LNCaP clone FGC (cell line): Measurements from ENCODE around the gene NPAS3.

Experiments
- DNase-seq: peaks from one replicate; pipeline ENCODE4 v3.0.0-alpha.2; 2011; ENCODE audit warnings: low read depth
- H3K4me3 ChIP-seq: 2 replicates; pipeline ENCODE4 v1.5.1; 2011; ENCODE audit warnings: mild to moderate bottlenecking, low read depth, low read length, control low read depth
- TF ChIP-seq, protein P1 (sequence below): IDR thresholded peaks from 2 replicates; pipeline ENCODE4 v1.5.1; 2012; ENCODE audit warnings: mild to moderate bottlenecking; ENCODE audit not compliant: control insufficient read depth, insufficient read depth; ENCODE audit errors: extremely low read depth

Gene NPAS3

DNA sequence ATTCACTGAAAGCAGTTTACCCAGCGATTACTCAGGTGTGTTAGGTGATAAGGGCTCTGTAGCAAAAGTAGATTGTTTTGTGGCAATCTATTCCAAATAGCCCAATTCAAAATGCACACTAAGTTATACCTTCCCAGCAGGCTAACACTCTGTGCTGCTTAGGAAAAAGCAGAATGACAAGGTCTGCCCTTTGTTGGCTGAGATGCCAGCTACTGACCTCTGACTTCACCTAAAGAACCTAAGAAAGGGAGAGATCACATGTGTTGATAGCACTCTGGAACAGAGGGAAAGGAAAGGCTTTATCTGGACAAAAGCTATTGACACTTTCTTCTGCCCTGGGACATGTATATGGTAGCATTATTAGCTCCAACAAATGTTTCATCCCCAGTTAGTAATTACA, 609.9 kb downstream of the NPAS3 start:
- DNase-seq: no peak
- TF ChIP-seq, protein P1, sequence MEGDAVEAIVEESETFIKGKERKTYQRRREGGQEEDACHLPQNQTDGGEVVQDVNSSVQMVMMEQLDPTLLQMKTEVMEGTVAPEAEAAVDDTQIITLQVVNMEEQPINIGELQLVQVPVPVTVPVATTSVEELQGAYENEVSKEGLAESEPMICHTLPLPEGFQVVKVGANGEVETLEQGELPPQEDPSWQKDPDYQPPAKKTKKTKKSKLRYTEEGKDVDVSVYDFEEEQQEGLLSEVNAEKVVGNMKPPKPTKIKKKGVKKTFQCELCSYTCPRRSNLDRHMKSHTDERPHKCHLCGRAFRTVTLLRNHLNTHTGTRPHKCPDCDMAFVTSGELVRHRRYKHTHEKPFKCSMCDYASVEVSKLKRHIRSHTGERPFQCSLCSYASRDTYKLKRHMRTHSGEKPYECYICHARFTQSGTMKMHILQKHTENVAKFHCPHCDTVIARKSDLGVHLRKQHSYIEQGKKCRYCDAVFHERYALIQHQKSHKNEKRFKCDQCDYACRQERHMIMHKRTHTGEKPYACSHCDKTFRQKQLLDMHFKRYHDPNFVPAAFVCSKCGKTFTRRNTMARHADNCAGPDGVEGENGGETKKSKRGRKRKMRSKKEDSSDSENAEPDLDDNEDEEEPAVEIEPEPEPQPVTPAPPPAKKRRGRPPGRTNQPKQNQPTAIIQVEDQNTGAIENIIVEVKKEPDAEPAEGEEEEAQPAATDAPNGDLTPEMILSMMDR: no peak
- H3K4me3 ChIP-seq: no peak overlapping the region

DNA sequence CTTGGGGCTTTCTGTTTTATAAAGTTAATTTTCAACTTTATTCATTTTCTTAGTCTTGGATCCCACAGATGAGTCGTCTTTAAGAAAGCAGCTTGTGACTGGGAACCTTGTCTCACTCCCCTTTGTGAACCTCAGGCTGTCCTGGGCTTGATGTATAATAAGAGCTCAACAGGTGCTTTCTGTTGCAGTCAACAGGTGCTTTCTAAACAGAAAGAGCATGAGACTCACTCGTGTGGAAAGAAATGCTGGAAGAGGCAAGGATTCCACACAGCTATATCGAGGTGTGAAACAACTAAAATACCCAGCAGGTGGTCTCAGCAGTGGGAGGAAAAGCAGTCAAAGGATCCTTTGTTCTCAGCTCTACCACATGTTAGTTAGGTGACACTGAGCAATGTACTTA, 613.3 kb downstream of the NPAS3 start:
- H3K4me3 ChIP-seq: no peak overlapping the region
- TF ChIP-seq, protein P1: no peak

GRCh38 chr14:33553706-33554278, 615.1 kb downstream of the NPAS3 start:
- DNase-seq: no peak
- TF ChIP-seq, protein P1: no peak
- no peak overlapping the region for H3K4me3 ChIP-seq

More for the DNA sequence above, 613.3 kb downstream of the NPAS3 start:
- no peak for DNase-seq

DNA sequence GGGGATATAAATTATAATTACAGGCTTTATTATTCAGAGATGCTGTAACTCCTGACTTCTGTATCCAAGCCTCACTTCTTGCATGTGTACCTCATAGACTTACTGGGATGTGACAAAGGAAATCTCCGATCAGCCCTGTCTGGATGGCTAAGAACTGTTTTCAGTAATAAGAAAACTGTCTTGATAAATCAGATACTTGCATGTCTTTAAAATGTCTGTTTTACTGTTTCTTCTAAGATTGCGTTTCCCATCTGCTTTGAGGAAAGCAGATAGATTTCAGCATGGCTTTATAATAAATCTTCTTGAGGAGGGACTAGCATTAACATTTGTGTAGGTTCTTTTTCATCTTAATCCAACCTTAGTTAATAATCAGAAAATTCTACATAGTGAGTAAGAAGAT, 616.3 kb downstream of the NPAS3 start:
- TF ChIP-seq, protein P1: no peak
- no peak overlapping the region for H3K4me3 ChIP-seq
- no peak for DNase-seq

DNA sequence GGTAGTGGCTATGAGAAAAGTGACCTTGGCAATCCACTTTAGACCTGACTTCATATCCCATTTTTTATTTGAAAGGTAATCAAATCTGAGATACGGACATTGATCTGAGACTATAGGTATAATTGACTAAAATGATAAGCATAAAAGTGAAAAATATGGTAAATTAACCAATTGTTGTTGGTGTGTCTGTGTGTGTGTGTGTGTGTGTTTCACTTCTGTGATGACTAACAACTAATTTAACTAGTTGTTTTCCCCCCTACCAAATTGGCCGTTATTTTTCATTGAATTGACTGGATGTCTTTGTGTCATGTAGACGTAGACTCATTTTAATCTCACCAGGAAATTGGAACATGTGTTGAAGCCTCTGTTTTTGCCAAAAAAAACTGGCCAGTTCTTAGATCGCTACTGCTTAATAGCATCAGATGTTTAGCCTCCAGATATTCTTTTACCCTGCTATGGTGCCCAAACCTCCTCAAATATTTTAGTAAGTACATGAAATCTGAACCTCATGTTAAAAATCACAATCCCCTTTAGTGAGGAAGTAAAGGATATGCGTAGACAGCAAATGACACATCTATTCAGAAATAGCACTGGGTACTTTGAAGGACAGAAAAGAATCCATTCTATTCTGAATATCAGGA, 617.2 kb downstream of the NPAS3 start:
- no peak overlapping the region for H3K4me3 ChIP-seq
- no peak for DNase-seq
- TF ChIP-seq, protein P1: no peak

- H3K4me3 ChIP-seq: no peak overlapping the region
- no peak for DNase-seq
- TF ChIP-seq, protein P1: no peak
Observed at GRCh38 chr14:33556382-33557121, 617.9 kb downstream of the NPAS3 start.
